Measurements from ENCODE around the gene ACOXL.

- TF ChIP-seq CTCF (IDR thresholded peaks at IDR 0.05) (no peak), POLR2A (IDR thresholded peaks at IDR 0.05) (no peak)
Observed at GRCh38 chr2:111105926-111106325, 373.6 kb downstream of the ACOXL start.

Measured in right lobe of liver (tissue), 4 donors.